WTC11 (cell line): ENCODE measurements around the gene INHBC.

Experiments
- FOXP1 ChIP-seq: sonication (generic); formaldehyde crosslinking; IDR thresholded peaks from 2 replicates; pipeline ENCODE4 v1.8.0; 2022; ENCODE audit warnings: missing genetic modification reagents, mild to moderate bottlenecking, moderate library complexity, borderline replicate concordance
- GTF2I ChIP-seq: fragments of 250-450 bp; sonication (Bioruptor Pico); conservative IDR thresholded peaks from 2 replicates; pipeline ENCODE4 v1.4.0; 2021; ENCODE audit warnings: mild to moderate bottlenecking
- ZNF138 ChIP-seq: sonication (generic); formaldehyde crosslinking; conservative IDR thresholded peaks from 2 replicates; pipeline ENCODE4 v1.8.1; 2022; ENCODE audit warnings: mild to moderate bottlenecking, moderate library complexity, missing genetic modification reagents
- ZNF219 ChIP-seq: sonication (generic); formaldehyde crosslinking; IDR thresholded peaks from 2 replicates; pipeline ENCODE4 v1.8.0; 2023; ENCODE audit warnings: missing genetic modification reagents, mild to moderate bottlenecking, borderline replicate concordance
- TF ChIP-seq, protein P1 (sequence below): fragments of 200-600 bp; IDR thresholded peaks from 2 replicates; pipeline ENCODE4 v1.8.0; 2022; ENCODE audit warnings: antibody characterized with exemption
- TF ChIP-seq, protein P2 (sequence below): sonication (generic); formaldehyde crosslinking; conservative IDR thresholded peaks from 2 replicates; pipeline ENCODE4 v1.8.1; 2022; ENCODE audit warnings: mild to moderate bottlenecking, missing genetic modification reagents
- TF ChIP-seq, protein P3 (sequence below): sonication (generic); formaldehyde crosslinking; conservative IDR thresholded peaks from 2 replicates; pipeline ENCODE4 v1.8.1; 2023; ENCODE audit warnings: mild to moderate bottlenecking, low read depth, missing genetic modification reagents, moderate library complexity
- TF ChIP-seq, protein P4 (sequence below): sonication (generic); formaldehyde crosslinking; IDR thresholded peaks from 2 replicates; pipeline ENCODE4 v1.8.1; 2023; ENCODE audit warnings: mild to moderate bottlenecking, missing genetic modification reagents, moderate library complexity
- TF ChIP-seq, protein P5 (sequence below): sonication (generic); formaldehyde crosslinking; IDR thresholded peaks from 2 replicates; pipeline ENCODE4 v1.8.1; 2023; ENCODE audit warnings: mild to moderate bottlenecking, missing genetic modification reagents, moderate library complexity
- TF ChIP-seq, protein P6 (sequence below): sonication (generic); formaldehyde crosslinking; IDR thresholded peaks from 2 replicates; pipeline ENCODE4 v1.8.1; 2023; ENCODE audit warnings: mild to moderate bottlenecking, moderate library complexity, missing genetic modification reagents

DNA sequence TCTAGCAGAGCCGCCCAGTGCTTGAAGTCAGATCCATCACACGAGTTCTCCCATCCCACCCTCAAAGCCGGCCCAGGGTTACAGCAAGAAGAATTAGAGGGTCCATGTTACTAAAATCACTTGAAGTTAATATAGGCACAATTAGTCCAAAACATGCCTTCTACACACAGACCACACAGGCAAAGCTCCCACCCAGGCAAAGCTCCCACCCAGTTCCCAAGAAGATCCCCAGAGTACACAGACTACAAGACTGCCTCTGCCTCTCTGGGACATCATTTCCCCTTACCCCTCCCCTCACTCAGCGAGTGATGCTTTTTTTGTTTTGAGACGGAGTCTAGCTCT lies 28.3 kb downstream of the INHBC start:
- TF ChIP-seq, protein P1, sequence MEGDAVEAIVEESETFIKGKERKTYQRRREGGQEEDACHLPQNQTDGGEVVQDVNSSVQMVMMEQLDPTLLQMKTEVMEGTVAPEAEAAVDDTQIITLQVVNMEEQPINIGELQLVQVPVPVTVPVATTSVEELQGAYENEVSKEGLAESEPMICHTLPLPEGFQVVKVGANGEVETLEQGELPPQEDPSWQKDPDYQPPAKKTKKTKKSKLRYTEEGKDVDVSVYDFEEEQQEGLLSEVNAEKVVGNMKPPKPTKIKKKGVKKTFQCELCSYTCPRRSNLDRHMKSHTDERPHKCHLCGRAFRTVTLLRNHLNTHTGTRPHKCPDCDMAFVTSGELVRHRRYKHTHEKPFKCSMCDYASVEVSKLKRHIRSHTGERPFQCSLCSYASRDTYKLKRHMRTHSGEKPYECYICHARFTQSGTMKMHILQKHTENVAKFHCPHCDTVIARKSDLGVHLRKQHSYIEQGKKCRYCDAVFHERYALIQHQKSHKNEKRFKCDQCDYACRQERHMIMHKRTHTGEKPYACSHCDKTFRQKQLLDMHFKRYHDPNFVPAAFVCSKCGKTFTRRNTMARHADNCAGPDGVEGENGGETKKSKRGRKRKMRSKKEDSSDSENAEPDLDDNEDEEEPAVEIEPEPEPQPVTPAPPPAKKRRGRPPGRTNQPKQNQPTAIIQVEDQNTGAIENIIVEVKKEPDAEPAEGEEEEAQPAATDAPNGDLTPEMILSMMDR = peak; percentile 9; the same call in 1 of the 2 replicates
- TF ChIP-seq FOXP1 (CRISPR knock-in tag) (no peak), ZNF219 (CRISPR knock-in tag) (no peak), ZNF138 (CRISPR knock-in tag) (no peak), GTF2I (CRISPR knock-in tag) (no peak)
- TF ChIP-seq, protein P2, sequence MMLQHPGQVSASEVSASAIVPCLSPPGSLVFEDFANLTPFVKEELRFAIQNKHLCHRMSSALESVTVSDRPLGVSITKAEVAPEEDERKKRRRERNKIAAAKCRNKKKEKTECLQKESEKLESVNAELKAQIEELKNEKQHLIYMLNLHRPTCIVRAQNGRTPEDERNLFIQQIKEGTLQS (CRISPR knock-in tag) = no peak
- TF ChIP-seq, protein P3, sequence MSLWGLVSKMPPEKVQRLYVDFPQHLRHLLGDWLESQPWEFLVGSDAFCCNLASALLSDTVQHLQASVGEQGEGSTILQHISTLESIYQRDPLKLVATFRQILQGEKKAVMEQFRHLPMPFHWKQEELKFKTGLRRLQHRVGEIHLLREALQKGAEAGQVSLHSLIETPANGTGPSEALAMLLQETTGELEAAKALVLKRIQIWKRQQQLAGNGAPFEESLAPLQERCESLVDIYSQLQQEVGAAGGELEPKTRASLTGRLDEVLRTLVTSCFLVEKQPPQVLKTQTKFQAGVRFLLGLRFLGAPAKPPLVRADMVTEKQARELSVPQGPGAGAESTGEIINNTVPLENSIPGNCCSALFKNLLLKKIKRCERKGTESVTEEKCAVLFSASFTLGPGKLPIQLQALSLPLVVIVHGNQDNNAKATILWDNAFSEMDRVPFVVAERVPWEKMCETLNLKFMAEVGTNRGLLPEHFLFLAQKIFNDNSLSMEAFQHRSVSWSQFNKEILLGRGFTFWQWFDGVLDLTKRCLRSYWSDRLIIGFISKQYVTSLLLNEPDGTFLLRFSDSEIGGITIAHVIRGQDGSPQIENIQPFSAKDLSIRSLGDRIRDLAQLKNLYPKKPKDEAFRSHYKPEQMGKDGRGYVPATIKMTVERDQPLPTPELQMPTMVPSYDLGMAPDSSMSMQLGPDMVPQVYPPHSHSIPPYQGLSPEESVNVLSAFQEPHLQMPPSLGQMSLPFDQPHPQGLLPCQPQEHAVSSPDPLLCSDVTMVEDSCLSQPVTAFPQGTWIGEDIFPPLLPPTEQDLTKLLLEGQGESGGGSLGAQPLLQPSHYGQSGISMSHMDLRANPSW (CRISPR knock-in tag) = no peak
- TF ChIP-seq, protein P4, sequence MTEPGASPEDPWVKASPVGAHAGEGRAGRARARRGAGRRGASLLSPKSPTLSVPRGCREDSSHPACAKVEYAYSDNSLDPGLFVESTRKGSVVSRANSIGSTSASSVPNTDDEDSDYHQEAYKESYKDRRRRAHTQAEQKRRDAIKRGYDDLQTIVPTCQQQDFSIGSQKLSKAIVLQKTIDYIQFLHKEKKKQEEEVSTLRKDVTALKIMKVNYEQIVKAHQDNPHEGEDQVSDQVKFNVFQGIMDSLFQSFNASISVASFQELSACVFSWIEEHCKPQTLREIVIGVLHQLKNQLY (CRISPR knock-in tag) = no peak
- TF ChIP-seq, protein P5, sequence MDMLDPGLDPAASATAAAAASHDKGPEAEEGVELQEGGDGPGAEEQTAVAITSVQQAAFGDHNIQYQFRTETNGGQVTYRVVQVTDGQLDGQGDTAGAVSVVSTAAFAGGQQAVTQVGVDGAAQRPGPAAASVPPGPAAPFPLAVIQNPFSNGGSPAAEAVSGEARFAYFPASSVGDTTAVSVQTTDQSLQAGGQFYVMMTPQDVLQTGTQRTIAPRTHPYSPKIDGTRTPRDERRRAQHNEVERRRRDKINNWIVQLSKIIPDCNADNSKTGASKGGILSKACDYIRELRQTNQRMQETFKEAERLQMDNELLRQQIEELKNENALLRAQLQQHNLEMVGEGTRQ = no peak
- TF ChIP-seq, protein P6, sequence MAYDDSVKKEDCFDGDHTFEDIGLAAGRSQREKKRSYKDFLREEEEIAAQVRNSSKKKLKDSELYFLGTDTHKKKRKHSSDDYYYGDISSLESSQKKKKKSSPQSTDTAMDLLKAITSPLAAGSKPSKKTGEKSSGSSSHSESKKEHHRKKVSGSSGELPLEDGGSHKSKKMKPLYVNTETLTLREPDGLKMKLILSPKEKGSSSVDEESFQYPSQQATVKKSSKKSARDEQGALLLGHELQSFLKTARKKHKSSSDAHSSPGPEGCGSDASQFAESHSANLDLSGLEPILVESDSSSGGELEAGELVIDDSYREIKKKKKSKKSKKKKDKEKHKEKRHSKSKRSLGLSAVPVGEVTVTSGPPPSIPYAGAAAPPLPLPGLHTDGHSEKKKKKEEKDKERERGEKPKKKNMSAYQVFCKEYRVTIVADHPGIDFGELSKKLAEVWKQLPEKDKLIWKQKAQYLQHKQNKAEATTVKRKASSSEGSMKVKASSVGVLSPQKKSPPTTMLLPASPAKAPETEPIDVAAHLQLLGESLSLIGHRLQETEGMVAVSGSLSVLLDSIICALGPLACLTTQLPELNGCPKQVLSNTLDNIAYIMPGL (CRISPR knock-in tag) = no peak
